Measurements from ENCODE around the gene OSBPL10.
"Not testable (repeated sequence)": the region's sequence is repeated elsewhere in the genome, so short reads cannot be mapped to it uniquely, and the experiment has no call there.

The OSBPL10 gene

GRCh38 chr3:31992995-31993394 lies 11.9 kb upstream of the OSBPL10 start:
- not testable (repeated sequence) for DNase-seq

GRCh38 chr3:31988271-31988670 lies 7.2 kb upstream of the OSBPL10 start:
- DNase-seq, result no peak

- DNase-seq, result no peak
Observed at GRCh38 chr3:31985831-31986230, 4.8 kb upstream of the OSBPL10 start.

GRCh38 chr3:31984321-31984720 lies 3.3 kb upstream of the OSBPL10 start:
- DNase-seq, result no peak

GRCh38 chr3:31980530-31981205 lies 394 bp downstream of the OSBPL10 start:
- DNase-seq, result peak; percentile 41

- DNase-seq, result no peak
Observed at GRCh38 chr3:31979001-31979697, 1.9 kb downstream of the OSBPL10 start.

GRCh38 chr3:31978553-31978952 lies 2.5 kb downstream of the OSBPL10 start:
- no peak for DNase-seq

GRCh38 chr3:31977736-31978135 lies 3.3 kb downstream of the OSBPL10 start:
- no peak for DNase-seq

GRCh38 chr3:31976302-31976701 lies 4.8 kb downstream of the OSBPL10 start:
- no peak for DNase-seq

- DNase-seq, result no peak
Observed at GRCh38 chr3:31974964-31975363, 6.1 kb downstream of the OSBPL10 start.

GRCh38 chr3:31974471-31974870 lies 6.6 kb downstream of the OSBPL10 start:
- DNase-seq, result no peak

GRCh38 chr3:31973837-31974236 lies 7.2 kb downstream of the OSBPL10 start:
- no peak for DNase-seq

- no peak for DNase-seq
Observed at GRCh38 chr3:31973081-31973480, 8.0 kb downstream of the OSBPL10 start.

- no peak for DNase-seq
Observed at GRCh38 chr3:31971607-31972006, 9.5 kb downstream of the OSBPL10 start.

- DNase-seq, result no peak
Observed at GRCh38 chr3:31968927-31969418, 12.1 kb downstream of the OSBPL10 start.

GRCh38 chr3:31968369-31968926 lies 12.6 kb downstream of the OSBPL10 start:
- DNase-seq, result no peak

- DNase-seq, result no peak
Observed at GRCh38 chr3:31967592-31967991, 13.5 kb downstream of the OSBPL10 start.

GRCh38 chr3:31966978-31967591 lies 14.0 kb downstream of the OSBPL10 start:
- DNase-seq, result no peak

- no peak for DNase-seq
Observed at GRCh38 chr3:31962801-31963205, 18.3 kb downstream of the OSBPL10 start.

GRCh38 chr3:31960793-31961431 lies 20.1 kb downstream of the OSBPL10 start:
- DNase-seq, result no peak

- no peak for DNase-seq
Observed at GRCh38 chr3:31959951-31960792, 20.9 kb downstream of the OSBPL10 start.

GRCh38 chr3:31959251-31959650 lies 21.8 kb downstream of the OSBPL10 start:
- DNase-seq, result no peak

Measured in stimulated activated CD4-positive, alpha-beta T cell treated with anti-CD3 and anti-CD28 coated beads, Interleukin-1b, Interleukin-23, amount 100 ng/mL, for 48 hours (primary cell).